ENCODE measurements around the gene ASMT.
"Not testable (repeated sequence)": the region's sequence is repeated elsewhere in the genome, so short reads cannot be mapped to it uniquely, and the experiment has no call there.

ASMT gene

GRCh38 chrX:1614927-1615326, at the start of gene ASMT:
TSS of gene ASMT (plus strand) at chrX:1615059. CDS start at chrX:1615200, 141 bp downstream.
- DNase-seq (ENCODE audit: low read depth), result no peak

- not testable (repeated sequence) for DNase-seq (ENCODE audit: low read depth)
Observed at GRCh38 chrX:1574181-1574580, 40.7 kb upstream of the ASMT start.

GRCh38 chrX:1576201-1576992, 38.5 kb upstream of the ASMT start:
- no peak for DNase-seq (ENCODE audit: low read depth)

- no peak for DNase-seq (ENCODE audit: low read depth)
Observed at GRCh38 chrX:1577845-1578244, 37.0 kb upstream of the ASMT start.

- DNase-seq (ENCODE audit: low read depth), result peak; percentile 40
Observed at GRCh38 chrX:1578511-1579173, 36.2 kb upstream of the ASMT start.

- peak; percentile 59 for DNase-seq (ENCODE audit: low read depth)
Observed at GRCh38 chrX:1581132-1581531, 33.7 kb upstream of the ASMT start.

- DNase-seq (ENCODE audit: low read depth), result peak; percentile 93
Observed at GRCh38 chrX:1582686-1583437, 32.0 kb upstream of the ASMT start.

GRCh38 chrX:1584237-1585011, 30.4 kb upstream of the ASMT start:
- DNase-seq (ENCODE audit: low read depth), result no peak

GRCh38 chrX:1587161-1587560, 27.7 kb upstream of the ASMT start:
- no peak for DNase-seq (ENCODE audit: low read depth)

- DNase-seq (ENCODE audit: low read depth), result no peak
Observed at GRCh38 chrX:1589356-1590130, 25.3 kb upstream of the ASMT start.

GRCh38 chrX:1591102-1591862, 23.6 kb upstream of the ASMT start, which contains the start of gene AKAP17A:
TSS of gene AKAP17A (plus strand) at chrX:1591604. CDS start at chrX:1593463, 1,859 bp downstream.
- peak; percentile 94 for DNase-seq (ENCODE audit: low read depth)

- peak; percentile 25 for DNase-seq (ENCODE audit: low read depth)
Observed at GRCh38 chrX:1591863-1592469, 22.9 kb upstream of the ASMT start.

- DNase-seq (ENCODE audit: low read depth), result peak; percentile 52
Observed at GRCh38 chrX:1592470-1593142, 22.3 kb upstream of the ASMT start.

- DNase-seq (ENCODE audit: low read depth), result no peak
Observed at GRCh38 chrX:1593286-1594271, 21.3 kb upstream of the ASMT start.

- DNase-seq (ENCODE audit: low read depth), result no peak
Observed at GRCh38 chrX:1595711-1596060, 19.2 kb upstream of the ASMT start.

- no peak for DNase-seq (ENCODE audit: low read depth)
Observed at GRCh38 chrX:1596676-1597344, 18.0 kb upstream of the ASMT start.

GRCh38 chrX:1597345-1598020, 17.4 kb upstream of the ASMT start:
- no peak for DNase-seq (ENCODE audit: low read depth)

Data from ELR (cell line).